ENCODE data around the gene ERLEC1. TPM values are rescaled to one million over a fixed set of nuclear protein-coding genes. Genes with fewer than 3 reads are reported as not detected.

Gene ERLEC1
- total and polyA plus RNA-seq, 2 of the 4 experiments (the other 2 are of a cell fraction), result 40.3 to 53.4 TPM

- in situ Hi-C loops (cut with MboI; ENCODE audit: low sequenced_read_pairs) (no loop called here), dilution Hi-C loops (cut with HindIII; ENCODE audit: low sequenced_read_pairs, unreplicated experiment) (no loop called here)
Observed at GRCh38 chr2:53778536-53779162, 8.2 kb upstream of the ERLEC1 start.

More at GRCh38 chr2:53778536-53779162, 8.2 kb upstream of the ERLEC1 start:
- no peak for ATAC-seq (ENCODE audit: low read depth)
- Histone ChIP-seq H3K79me1 (ENCODE audit: low read depth in 1 of 2, low read length in 2 of 2) (peaks cover 33 to 52% of the 10 kb centered on the region in 2 experiments), H2BK5ac (ENCODE audit: low read depth, low read length, poor library complexity, severe bottlenecking) (no peak overlapping the region), H2AK9ac (replicated peaks; ENCODE audit: low read depth, low read length, poor library complexity) (no peak overlapping the region), H3K36me3 (ENCODE audit: control insufficient read depth, insufficient read depth, low read length) (peaks cover 3% of the 10 kb centered on the region), H2BK15ac (ENCODE audit: low read depth, low read length) (no peak overlapping the region), H3K4ac (ENCODE audit: low read depth, low read length) (no peak overlapping the region), H3K9ac (ENCODE audit: low read depth, low read length) (no peak overlapping the region), H3K9me1 (ENCODE audit: insufficient read depth, low read length) (no peaks in the 10 kb centered on the region; the same call in none of the 2 replicates), H3K9me3 (ENCODE audit: control insufficient read depth, insufficient read depth, low read length) (no peaks in the 10 kb centered on the region), H4K91ac (ENCODE audit: insufficient read depth, low read depth, low read length) (no peak overlapping the region), H3K23ac (ENCODE audit: low read depth, low read length) (no peak overlapping the region), H3K4me2 (ENCODE audit: low read depth, low read length) (no peak overlapping the region), H3K56ac (ENCODE audit: extremely low read depth, insufficient read depth, low read length) (no peak overlapping the region), H3K18ac (ENCODE audit: low read depth, low read length) (no peak overlapping the region), H4K8ac (ENCODE audit: low read depth in 2 of 2, low read length in 2 of 2) (no peak overlapping the region), H3K27me3 (ENCODE audit: control insufficient read depth, insufficient read depth, low read length) (no peaks in the 10 kb centered on the region), H3K27ac (ENCODE audit: insufficient read depth, low read length) (no peak overlapping the region), H4K5ac (ENCODE audit: low read depth, low read length) (no peak overlapping the region), H3K4me1 (ENCODE audit: control insufficient read depth, insufficient read depth, low read length) (no peaks in the 10 kb centered on the region), H3K14ac (replicated peaks; ENCODE audit: low read depth, low read length) (no peak overlapping the region), H3K4me3 (ENCODE audit: insufficient read depth, low read depth, low read length) (no peak overlapping the region), H2BK120ac (ENCODE audit: low read depth, low read length) (no peak overlapping the region), H2AK5ac (ENCODE audit: low read depth, low read length) (no peak overlapping the region), H4K20me1 (ENCODE audit: insufficient read depth, low read length) (no peaks in the 10 kb centered on the region; the same call in 1 of the 2 replicates), H2BK20ac (ENCODE audit: low read depth, low read length) (no peak overlapping the region), H2AFZ (replicated peaks; ENCODE audit: low read length, poor library complexity) (no peak overlapping the region)
- no CpG with 5 or more reads among the region's 5 CpGs for WGBS, 2 experiments (ENCODE audit: extremely low coverage in 2 of 2, insufficient read length in 1 of 2)
- TF ChIP-seq BHLHE40 (IDR thresholded peaks at IDR 0.05; ENCODE audit: low read depth, low read length) (no peak), ELK1 (IDR thresholded peaks at IDR 0.05; ENCODE audit: borderline replicate concordance, low read depth, low read length) (no peak), RCOR1 (IDR thresholded peaks at IDR 0.05; ENCODE audit: insufficient replicate concordance, low read length) (no peak), MAFK (IDR thresholded peaks at IDR 0.05; ENCODE audit: low read depth, low read length) (no peak), RAD21 (IDR thresholded peaks at IDR 0.05; ENCODE audit: low read length) (no peak), RFX5 (IDR thresholded peaks at IDR 0.05; ENCODE audit: low read depth, low read length) (no peak), CEBPB (IDR thresholded peaks at IDR 0.05; ENCODE audit: low read depth, low read length) (no peak), CTCF (conservative IDR thresholded peaks at IDR 0.05; ENCODE audit: low read depth, low read length) (no peak)
- CTCF ChIA-PET, result interaction anchor here (0.7 kb wide), 1 partner anchor 853 kb away, joined by 3 read pairs; no protein-coding TSS in a partner anchor
- POLR2A ChIA-PET (ENCODE audit: unreplicated experiment), result no interaction called here
- intact Hi-C loops (cut with micrococcal nuclease), result no loop called here
- no TSS peak for BruUV-seq (replicated peaks)
- DNase-seq, result no peak
